Ishikawa (cell line): ENCODE measurements around the gene ATP6V0E2.

Source experiments
- CEBPB ChIP-seq: IDR thresholded peaks from 2 replicates; pipeline ENCODE4 v1.6.1; 2012
- CREB1 ChIP-seq: IDR thresholded peaks from 2 replicates; pipeline ENCODE4 v1.6.1; 2012; ENCODE audit warnings: low read depth
- EGR1 ChIP-seq: IDR thresholded peaks from 2 replicates; pipeline ENCODE4 v1.6.1; 2012
- EP300 ChIP-seq: IDR thresholded peaks from 2 replicates; pipeline ENCODE4 v1.6.1; 2012; ENCODE audit warnings: borderline replicate concordance
- FOXM1 ChIP-seq: IDR thresholded peaks from 2 replicates; pipeline ENCODE4 v1.6.1; 2012; ENCODE audit warnings: low read depth, borderline replicate concordance
- NFIC ChIP-seq: IDR thresholded peaks from 2 replicates; pipeline ENCODE4 v1.6.1; 2012
- RAD21 ChIP-seq: IDR thresholded peaks from 2 replicates; pipeline ENCODE4 v1.6.1; 2012; ENCODE audit warnings: low read depth
- TAF1 ChIP-seq: IDR thresholded peaks from 2 replicates; pipeline ENCODE4 v1.6.1; 2012; ENCODE audit warnings: low read depth, mild to moderate bottlenecking
- TCF12 ChIP-seq: IDR thresholded peaks from 2 replicates; pipeline ENCODE4 v1.6.1; 2012; ENCODE audit warnings: low read depth
- TEAD4 ChIP-seq: IDR thresholded peaks from 2 replicates; pipeline ENCODE4 v1.6.1; 2012
- YY1 ChIP-seq: IDR thresholded peaks from 2 replicates; pipeline ENCODE4 v1.6.1; 2012; ENCODE audit warnings: low read depth
- ZBTB7A ChIP-seq: IDR thresholded peaks from 2 replicates; pipeline ENCODE4 v1.6.1; 2012; ENCODE audit warnings: low read depth
- TF ChIP-seq, protein P1 (sequence below): IDR thresholded peaks from 2 replicates; pipeline ENCODE4 v1.6.1; 2012
- TF ChIP-seq, protein P2 (sequence below): IDR thresholded peaks from 2 replicates; pipeline ENCODE4 v1.6.1; 2012
- TF ChIP-seq, protein P3 (sequence below): IDR thresholded peaks from 2 replicates; pipeline ENCODE4 v1.6.1; 2012; ENCODE audit warnings: low read depth, mild to moderate bottlenecking

The ATP6V0E2 gene

DNA sequence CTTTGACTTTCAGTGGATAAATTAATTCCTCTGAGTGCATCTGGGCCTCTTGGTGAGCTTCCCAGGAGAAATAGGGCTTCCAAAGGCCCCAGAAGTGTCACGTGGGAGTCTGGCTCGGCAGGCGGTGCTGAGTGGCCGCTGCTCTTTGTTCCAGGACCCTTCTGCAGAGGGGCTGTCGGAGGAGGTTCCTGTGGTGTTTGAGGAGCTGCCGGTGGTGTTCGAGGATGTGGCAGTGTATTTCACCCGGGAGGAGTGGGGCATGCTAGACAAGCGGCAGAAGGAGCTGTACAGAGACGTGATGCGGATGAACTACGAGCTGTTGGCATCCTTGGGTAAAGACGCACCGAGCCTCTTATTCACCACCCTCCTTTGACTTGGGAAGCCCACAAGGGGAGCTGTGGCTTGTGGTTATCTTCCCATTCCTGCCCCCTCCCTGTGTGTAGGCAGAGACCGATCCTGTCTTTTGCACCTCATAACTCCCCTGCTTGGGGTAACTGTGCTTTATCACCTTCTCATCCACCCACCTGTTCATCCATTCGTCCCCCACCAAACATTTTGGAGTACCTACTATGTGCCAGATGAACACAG is 23.7 kb upstream of the ATP6V0E2 start:
- TF ChIP-seq, protein P1, sequence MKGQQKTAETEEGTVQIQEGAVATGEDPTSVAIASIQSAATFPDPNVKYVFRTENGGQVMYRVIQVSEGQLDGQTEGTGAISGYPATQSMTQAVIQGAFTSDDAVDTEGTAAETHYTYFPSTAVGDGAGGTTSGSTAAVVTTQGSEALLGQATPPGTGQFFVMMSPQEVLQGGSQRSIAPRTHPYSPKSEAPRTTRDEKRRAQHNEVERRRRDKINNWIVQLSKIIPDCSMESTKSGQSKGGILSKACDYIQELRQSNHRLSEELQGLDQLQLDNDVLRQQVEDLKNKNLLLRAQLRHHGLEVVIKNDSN = no peak
- TF ChIP-seq, protein P2, sequence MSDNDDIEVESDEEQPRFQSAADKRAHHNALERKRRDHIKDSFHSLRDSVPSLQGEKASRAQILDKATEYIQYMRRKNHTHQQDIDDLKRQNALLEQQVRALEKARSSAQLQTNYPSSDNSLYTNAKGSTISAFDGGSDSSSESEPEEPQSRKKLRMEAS = no peak
- TF ChIP-seq ZBTB7A (no peak), NFIC (no peak), TAF1 (no peak)

DNA sequence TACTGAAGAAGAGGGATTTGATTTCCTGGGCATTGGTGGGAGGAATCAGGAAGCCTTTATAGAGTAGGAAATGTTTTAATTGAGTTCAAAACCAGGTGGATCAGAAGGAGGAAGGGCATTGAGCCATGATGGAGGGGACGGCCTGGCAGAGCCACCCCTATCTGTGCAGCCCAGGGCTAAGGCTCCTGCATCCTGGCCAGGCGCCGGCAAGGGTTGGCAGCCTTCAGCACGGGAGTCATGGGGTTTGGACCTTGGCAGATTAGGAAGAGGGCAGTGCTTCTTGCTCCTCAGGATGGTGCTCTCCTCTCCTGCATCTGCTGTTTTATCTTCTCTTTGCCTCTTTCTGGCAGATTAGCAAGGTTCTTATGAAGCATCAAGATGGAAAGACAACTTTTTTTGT is 23.1 kb upstream of the ATP6V0E2 start:
- no peak for TF ChIP-seq TEAD4
- TF ChIP-seq EP300 = no peak
- TF ChIP-seq CEBPB = no peak
- no peak for TF ChIP-seq CREB1
- TF ChIP-seq ZBTB7A = no peak
- TF ChIP-seq, protein P1 = no peak
- TF ChIP-seq NFIC = no peak
- TF ChIP-seq YY1 = no peak
- TF ChIP-seq, protein P2 = no peak
- TF ChIP-seq RAD21 = no peak
- no peak for TF ChIP-seq TAF1
- no peak for TF ChIP-seq EGR1
- no peak for TF ChIP-seq TCF12
- TF ChIP-seq, protein P3, sequence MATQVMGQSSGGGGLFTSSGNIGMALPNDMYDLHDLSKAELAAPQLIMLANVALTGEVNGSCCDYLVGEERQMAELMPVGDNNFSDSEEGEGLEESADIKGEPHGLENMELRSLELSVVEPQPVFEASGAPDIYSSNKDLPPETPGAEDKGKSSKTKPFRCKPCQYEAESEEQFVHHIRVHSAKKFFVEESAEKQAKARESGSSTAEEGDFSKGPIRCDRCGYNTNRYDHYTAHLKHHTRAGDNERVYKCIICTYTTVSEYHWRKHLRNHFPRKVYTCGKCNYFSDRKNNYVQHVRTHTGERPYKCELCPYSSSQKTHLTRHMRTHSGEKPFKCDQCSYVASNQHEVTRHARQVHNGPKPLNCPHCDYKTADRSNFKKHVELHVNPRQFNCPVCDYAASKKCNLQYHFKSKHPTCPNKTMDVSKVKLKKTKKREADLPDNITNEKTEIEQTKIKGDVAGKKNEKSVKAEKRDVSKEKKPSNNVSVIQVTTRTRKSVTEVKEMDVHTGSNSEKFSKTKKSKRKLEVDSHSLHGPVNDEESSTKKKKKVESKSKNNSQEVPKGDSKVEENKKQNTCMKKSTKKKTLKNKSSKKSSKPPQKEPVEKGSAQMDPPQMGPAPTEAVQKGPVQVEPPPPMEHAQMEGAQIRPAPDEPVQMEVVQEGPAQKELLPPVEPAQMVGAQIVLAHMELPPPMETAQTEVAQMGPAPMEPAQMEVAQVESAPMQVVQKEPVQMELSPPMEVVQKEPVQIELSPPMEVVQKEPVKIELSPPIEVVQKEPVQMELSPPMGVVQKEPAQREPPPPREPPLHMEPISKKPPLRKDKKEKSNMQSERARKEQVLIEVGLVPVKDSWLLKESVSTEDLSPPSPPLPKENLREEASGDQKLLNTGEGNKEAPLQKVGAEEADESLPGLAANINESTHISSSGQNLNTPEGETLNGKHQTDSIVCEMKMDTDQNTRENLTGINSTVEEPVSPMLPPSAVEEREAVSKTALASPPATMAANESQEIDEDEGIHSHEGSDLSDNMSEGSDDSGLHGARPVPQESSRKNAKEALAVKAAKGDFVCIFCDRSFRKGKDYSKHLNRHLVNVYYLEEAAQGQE = no peak
- no peak for TF ChIP-seq FOXM1

DNA sequence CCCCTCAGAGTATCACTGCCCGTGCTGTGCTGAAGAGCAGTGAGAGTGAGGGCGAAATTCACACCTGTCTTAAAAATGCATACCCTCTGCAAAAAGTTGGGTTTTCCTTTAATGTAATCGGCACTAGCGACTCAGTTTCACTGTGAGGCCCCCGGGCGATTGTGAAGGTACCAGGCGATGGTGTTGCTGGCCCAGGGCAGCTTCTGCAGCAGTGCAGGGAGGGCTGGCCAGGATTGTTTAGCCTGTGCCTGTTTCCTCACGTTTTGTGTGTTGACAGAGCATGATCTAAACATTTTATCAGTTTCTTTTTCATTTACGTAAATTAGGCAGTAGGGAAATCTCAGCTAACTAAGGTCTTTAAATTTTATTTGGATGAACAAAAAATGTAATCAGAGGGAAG is 22.3 kb upstream of the ATP6V0E2 start:
- TF ChIP-seq, protein P2 = no peak
- no peak for TF ChIP-seq TEAD4
- TF ChIP-seq, protein P3 = no peak
- no peak for TF ChIP-seq ZBTB7A
- TF ChIP-seq YY1 = no peak
- TF ChIP-seq TCF12 = no peak
- no peak for TF ChIP-seq EP300
- no peak for TF ChIP-seq CREB1
- TF ChIP-seq CEBPB = no peak
- TF ChIP-seq, protein P1 = no peak

DNA sequence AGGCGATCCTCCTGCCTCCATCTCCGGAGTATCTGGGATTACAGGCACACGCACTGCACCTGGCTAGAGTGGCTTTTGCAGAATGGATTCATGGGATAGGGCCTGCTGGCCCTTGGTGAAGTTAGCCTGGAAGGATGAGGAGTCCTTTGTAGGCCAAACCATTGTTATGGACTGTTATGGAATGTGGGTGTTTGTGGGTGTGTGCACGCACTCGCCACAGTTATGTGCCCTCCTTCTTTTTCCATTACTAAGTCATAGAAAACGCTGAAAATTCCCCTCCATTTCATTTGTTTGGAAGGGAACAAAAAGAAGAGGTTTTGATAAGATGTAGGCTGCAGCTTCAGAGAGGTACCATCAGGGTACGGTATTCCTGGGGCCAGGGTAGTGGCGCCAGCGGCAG is 20.6 kb upstream of the ATP6V0E2 start:
- TF ChIP-seq TEAD4 (peak; percentile 62; the same call in 1 of the 2 replicates), TCF12 (no peak), EP300 (peak; percentile 50; the same call in 1 of the 2 replicates), CEBPB (no peak), CREB1 (no peak), YY1 (no peak)

DNA sequence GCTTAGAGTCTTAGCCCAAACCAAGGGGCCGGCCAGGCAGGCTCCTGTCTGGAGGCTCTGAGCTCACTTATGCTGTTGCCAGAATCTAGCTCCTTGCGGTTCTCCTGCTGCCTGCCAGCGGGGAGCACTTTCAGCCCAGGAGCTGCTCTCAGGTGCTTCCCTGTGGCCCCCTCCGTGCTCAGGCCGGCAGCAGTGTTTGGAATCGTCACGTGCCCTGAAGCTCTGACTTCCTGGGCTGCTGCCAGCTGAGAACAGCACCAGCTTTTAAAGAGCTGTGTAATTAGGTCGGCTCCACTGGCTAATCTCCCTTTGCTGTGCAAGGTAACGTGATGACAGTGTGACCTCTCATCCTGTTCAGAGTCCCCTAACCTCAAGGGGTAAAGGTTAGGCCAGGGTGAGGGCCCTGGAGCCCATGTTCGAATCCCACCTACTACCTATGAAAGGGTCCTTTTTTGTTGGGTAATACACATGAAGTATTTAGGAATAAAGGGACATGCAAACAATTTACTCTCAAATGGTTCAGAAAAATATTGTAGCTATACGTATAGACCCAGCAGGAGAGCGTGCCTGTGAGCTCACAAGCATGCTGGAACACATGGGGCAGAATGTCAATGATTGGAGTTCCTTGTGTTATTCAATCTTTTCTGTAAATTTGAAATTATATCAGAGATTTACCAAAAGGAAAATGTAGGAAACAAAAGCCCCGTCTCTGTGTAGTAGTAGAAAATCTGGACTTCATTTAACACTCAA is 19.0 kb upstream of the ATP6V0E2 start:
- TF ChIP-seq, protein P2 = peak; percentile 65; the same call in 1 of the 2 replicates
- TF ChIP-seq, protein P3 = no peak
- TF ChIP-seq EP300 = no peak; the same call in 1 of the 2 replicates
- peak; percentile 52; the same call in 1 of the 2 replicates for TF ChIP-seq TCF12
- no peak for TF ChIP-seq YY1
- peak; percentile 83 for TF ChIP-seq NFIC
- TF ChIP-seq EGR1 = no peak
- TF ChIP-seq ZBTB7A = no peak
- no peak for TF ChIP-seq TAF1
- no peak for TF ChIP-seq FOXM1
- TF ChIP-seq, protein P1 = peak; percentile 97
- TF ChIP-seq CEBPB = no peak
- TF ChIP-seq TEAD4 = 0 out of 2 replicates have a peak, but pooled peaks have one; percentile 30
- no peak for TF ChIP-seq CREB1
